ENCODE results near the gene GAGE2A.

GAGE2A gene

GRCh38 chrX:49644991-49645637 is 55.8 kb downstream of the GAGE2A start:
- H3K4me1 Mint-ChIP-seq (ENCODE audit: low read depth), result no peaks in the 10 kb centered on the region
- H3K36me3 Mint-ChIP-seq (ENCODE audit: low read depth), result no peaks in the 10 kb centered on the region
- H3K27me3 Mint-ChIP-seq, result no peaks in the 10 kb centered on the region
- no peak overlapping the region for H3K4me3 Mint-ChIP-seq
- H3K27ac Mint-ChIP-seq, result no peak overlapping the region
- H3K9me3 Mint-ChIP-seq, result no peaks in the 10 kb centered on the region
